Activated CD8-positive, alpha-beta memory T cell treated with anti-CD3 and anti-CD28 coated beads, Interleukin-2, amount 50 U/mL, for 4 hours (primary cell): ENCODE results near the gene SYT9.
"Not testable (repeated sequence)": the region's sequence is repeated elsewhere in the genome, so short reads cannot be mapped to it uniquely, and the experiment has no call there.

Experiments used
- DNase-seq: peaks from one replicate; pipeline ENCODE4 v3.0.0-alpha.2; 2020

Gene SYT9

GRCh38 chr11:7275133-7275532 is 23.4 kb downstream of the SYT9 start:
- no peak for DNase-seq

GRCh38 chr11:7278314-7278917 is 26.7 kb downstream of the SYT9 start:
- DNase-seq = no peak

- no peak for DNase-seq
These were observed 28.0 kb downstream of the SYT9 start for GRCh38 chr11:7279676-7280075.

- no peak for DNase-seq
These were observed 29.4 kb downstream of the SYT9 start for GRCh38 chr11:7281079-7281478.

- DNase-seq = no peak
These were observed 30.1 kb downstream of the SYT9 start for GRCh38 chr11:7281809-7282208.

GRCh38 chr11:7286178-7286577 is 34.5 kb downstream of the SYT9 start:
- DNase-seq = no peak

- DNase-seq = no peak
These were observed 39.6 kb downstream of the SYT9 start for GRCh38 chr11:7291100-7291829.

GRCh38 chr11:7292922-7293321 is 41.2 kb downstream of the SYT9 start:
- no peak for DNase-seq

- DNase-seq = no peak
These were observed 47.7 kb downstream of the SYT9 start for GRCh38 chr11:7299393-7299792.

GRCh38 chr11:7300281-7300680 is 48.6 kb downstream of the SYT9 start:
- no peak for DNase-seq

GRCh38 chr11:7303146-7303545 is 51.4 kb downstream of the SYT9 start:
- DNase-seq = no peak

- DNase-seq = no peak
These were observed 55.2 kb downstream of the SYT9 start for GRCh38 chr11:7306900-7307299.

- DNase-seq = no peak
These were observed 56.1 kb downstream of the SYT9 start for GRCh38 chr11:7307836-7308235.

GRCh38 chr11:7311903-7312302 is 60.2 kb downstream of the SYT9 start:
- no peak for DNase-seq

GRCh38 chr11:7314811-7315604 is 63.3 kb downstream of the SYT9 start:
- DNase-seq = no peak

GRCh38 chr11:7319501-7319900 is 67.8 kb downstream of the SYT9 start:
- no peak for DNase-seq

- DNase-seq = no peak
These were observed 68.6 kb downstream of the SYT9 start for GRCh38 chr11:7320306-7320705.

- DNase-seq = no peak
These were observed 70.1 kb downstream of the SYT9 start for GRCh38 chr11:7321473-7322450.

- no peak for DNase-seq
These were observed 80.7 kb downstream of the SYT9 start for GRCh38 chr11:7332451-7332850.

- DNase-seq = no peak
These were observed 81.3 kb downstream of the SYT9 start for GRCh38 chr11:7332962-7333361.

- DNase-seq = not testable (repeated sequence)
These were observed 83.7 kb downstream of the SYT9 start for GRCh38 chr11:7335442-7335841.

GRCh38 chr11:7341551-7341950 is 89.8 kb downstream of the SYT9 start:
- no peak for DNase-seq
